GM03348 (cell line): ENCODE data around the gene OR5K3.
"Not testable (repeated sequence)": the region's sequence is repeated elsewhere in the genome, so short reads cannot be mapped to it uniquely, and the experiment has no call there.

ENCODE experiments used
- DNase-seq: peaks from one replicate; pipeline ENCODE4 v3.0.0; 2012; ENCODE audit warnings: low spot score

The OR5K3 gene, protein sequence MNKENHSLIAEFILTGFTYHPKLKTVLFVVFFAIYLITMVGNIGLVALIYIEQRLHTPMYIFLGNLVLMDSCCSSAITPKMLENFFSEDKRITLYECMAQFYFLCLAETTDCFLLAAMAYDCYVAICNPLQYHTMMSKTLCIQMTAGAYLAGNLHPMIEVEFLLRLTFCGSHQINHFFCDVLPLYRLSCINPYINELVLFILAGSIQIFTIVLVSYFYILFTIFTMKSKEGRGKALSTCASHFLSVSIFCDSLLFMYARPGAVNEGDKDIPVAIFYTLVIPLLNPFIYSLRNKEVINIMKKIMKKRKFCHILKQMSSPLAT

GRCh38 chr3:98390366-98390765, at the start of gene OR5K3:
Gene OR5K3, plus strand, starts transcription at chr3:98390666. Its CDS starts 0 bp downstream, at chr3:98390666.
- no peak for DNase-seq

DNA sequence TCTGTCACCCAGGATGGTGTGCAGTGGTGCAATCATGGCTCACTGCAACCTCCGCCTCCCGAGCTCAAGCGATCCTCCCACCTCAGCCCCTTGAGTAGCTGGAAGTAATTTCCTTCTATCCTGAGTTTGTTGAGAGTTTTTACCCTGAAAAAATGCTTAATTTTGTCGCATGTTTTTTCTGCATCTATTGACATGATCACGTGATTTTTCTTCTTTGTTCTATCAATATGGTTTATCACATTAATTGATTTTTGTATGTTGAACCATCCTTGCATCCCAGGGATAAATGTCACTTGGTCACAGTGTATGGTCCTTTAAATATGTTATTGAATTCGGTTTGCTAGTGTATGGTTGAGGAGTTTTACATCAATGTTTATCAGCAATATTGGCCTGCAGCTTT, 48.7 kb upstream of the OR5K3 start:
- no peak for DNase-seq

DNA sequence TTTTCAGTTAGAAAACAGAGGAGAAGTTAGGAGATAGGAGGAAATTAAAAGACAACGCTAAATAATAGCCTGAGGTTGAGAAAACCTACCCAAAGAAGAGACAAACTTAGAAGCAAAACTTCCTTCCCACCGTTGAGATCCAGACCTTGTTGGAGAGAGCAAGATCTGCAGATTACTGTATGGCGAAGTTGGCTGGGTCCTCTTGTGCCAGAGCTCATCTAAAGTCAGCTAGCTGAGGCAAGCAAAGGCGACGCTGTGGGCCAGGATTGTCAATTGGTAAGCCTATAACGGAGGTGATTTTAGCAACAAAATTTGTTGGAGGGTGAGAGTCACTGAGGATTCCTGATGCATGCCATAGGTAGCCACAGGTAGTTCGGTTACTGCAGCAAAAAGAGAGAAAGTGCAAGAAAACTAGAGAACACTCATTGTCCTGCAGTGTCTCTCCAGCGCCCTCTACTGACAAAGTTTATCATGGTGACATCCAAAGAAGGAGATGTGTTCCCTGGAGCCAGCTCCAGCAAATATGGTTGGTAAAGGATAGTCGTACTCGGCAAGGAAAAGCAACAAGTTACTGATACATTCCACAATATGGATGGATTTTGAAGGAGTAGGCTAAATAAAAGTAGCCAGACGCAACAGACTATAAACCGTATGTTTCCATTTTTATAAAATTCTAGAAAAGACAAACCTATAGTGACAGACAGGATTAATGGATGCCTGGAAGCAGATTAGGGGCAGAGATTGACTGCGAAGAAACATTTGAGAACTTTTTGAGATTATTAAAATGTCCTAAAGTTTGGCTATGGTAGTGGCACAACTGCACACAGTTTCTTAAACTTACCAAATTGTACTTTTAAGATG, 46.6 kb upstream of the OR5K3 start:
- peak; percentile 26 for DNase-seq

DNA sequence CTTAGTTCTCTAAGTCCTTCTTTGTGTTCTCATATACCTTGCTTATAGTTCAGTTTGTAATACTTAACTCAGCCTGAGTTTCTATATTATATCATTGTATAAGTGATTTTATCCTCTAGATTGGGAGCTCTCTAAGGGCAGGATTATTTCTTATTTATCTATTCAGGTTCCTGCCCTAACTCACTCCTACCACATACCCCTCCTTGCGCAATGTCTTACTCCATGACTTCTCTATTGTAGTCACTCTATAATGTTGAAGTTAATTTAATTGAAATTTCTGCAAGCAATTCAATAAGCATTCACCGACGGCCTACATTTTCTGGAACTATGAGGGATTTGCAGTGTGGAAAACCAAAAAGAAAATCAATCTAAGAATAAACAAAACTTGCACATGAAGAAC, 40.4 kb upstream of the OR5K3 start:
- DNase-seq: no peak

DNA sequence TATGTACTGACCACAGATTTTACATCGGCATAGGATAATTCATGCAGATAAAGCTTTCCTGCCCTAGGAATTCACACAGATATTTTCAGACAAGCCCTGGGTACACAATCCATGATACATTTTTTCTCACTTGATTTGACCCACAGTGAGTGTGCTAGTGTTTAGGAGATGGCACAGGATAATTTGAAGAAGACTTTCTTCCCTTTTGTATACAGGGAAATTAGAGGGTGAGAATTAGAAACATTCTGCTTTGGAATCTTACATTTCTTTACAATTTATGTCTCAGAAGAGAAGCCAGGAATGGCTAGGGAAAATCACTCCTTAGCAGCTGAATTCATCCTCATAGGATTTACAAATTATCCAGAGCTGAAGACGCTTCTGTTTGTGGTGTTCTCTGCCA, 36.9 kb upstream of the OR5K3 start, which contains the start of gene OR5K4:
OR5K4 (plus strand) TSS at position 301 of the 400 bp plus-strand sequence; CDS start at position 301, 0 bp downstream.
- DNase-seq: no peak

GRCh38 chr3:98359250-98359649, 31.2 kb upstream of the OR5K3 start:
- DNase-seq: no peak

GRCh38 chr3:98359993-98360675, 30.3 kb upstream of the OR5K3 start:
- no peak for DNase-seq

DNA sequence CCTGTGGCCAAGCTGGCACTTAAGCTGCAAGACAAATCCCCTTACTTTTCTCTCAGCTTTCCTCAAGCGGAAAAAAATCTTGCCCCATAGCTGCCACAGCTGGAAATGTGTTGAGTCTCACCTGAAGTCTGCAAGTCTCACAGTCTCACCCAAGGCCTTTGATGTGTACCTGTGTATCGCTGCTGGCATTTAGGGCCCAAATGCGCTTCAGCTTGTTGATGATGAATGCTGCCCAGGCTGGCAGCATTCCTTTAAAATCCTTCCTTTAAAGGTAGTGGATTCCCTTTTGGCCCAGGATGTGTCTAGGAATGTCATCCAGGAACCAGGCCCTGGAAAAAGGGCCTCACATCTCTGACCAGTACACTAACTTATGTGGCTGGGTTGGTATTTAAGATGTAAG, 29.8 kb upstream of the OR5K3 start:
- DNase-seq: no peak

GRCh38 chr3:98361289-98361688, 29.2 kb upstream of the OR5K3 start:
- DNase-seq: no peak

- no peak for DNase-seq
Observed at GRCh38 chr3:98367464-98368246, 22.8 kb upstream of the OR5K3 start.

GRCh38 chr3:98371186-98371585, 19.3 kb upstream of the OR5K3 start:
- no peak for DNase-seq

DNA sequence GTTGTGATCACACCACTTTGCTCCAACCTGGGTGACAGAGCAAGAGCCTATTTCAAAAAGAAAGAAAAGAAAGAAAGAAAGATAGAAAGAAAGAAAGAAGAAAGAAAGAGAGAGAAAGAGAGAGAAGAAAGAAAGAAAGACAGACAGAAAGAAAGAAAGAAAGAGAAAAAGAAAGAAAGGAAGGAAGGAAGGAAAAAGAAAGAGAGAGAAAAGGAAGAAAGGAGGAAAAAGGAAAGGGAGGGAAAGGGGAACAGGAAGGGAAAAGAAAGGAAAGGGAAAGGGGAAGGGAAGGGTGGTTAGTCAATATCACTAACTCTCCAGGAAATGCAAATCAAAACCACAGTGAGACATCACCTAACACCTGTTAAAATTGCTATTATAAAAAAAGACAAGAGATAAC, 18.6 kb upstream of the OR5K3 start:
- DNase-seq: no peak

DNA sequence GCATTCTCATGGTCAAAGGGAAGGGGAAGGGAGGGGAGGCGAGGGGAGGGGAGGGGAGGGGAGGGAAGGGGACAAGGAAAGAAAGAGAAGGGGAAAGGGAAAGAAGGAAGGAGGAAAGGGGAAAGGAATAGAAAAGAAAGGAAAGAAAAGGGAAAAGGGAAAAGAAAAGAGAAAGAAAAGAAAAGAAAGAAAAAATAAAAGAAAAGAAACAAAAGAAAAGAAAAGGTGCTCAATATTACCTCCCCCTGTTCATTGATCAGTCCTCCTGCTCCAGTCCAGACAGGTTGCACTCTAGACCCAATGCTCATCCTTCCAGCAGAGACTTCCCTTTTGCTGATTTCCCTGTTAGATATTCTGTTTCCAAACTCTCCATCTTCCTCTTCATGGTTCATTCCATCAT, 18.0 kb upstream of the OR5K3 start:
- DNase-seq: no peak

GRCh38 chr3:98376631-98377030, 13.8 kb upstream of the OR5K3 start:
- no peak for DNase-seq

GRCh38 chr3:98388147-98388546, 2.3 kb upstream of the OR5K3 start:
- no peak for DNase-seq

- no peak for DNase-seq
Observed at GRCh38 chr3:98395101-98395500, 4.6 kb downstream of the OR5K3 start.

DNA sequence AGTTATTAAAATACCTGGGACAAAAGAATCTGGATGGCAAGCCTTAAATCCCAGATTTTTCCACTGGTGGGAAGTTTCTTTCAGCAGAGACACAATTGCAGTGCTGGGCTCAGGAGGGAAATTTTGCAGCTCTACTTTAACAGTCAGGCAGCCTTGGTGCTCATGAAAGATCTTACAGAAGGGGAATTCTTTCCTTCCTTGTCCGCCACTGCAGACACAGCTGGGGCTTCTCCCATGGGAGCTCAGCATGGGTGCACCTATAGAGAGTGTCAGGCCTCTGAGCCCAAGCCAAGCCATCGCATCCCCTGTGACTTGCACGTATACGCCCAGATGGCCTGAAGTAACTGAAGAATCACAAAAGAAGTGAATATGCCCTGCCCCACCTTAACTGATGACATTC, 6.0 kb downstream of the OR5K3 start:
- not testable (repeated sequence) for DNase-seq

DNA sequence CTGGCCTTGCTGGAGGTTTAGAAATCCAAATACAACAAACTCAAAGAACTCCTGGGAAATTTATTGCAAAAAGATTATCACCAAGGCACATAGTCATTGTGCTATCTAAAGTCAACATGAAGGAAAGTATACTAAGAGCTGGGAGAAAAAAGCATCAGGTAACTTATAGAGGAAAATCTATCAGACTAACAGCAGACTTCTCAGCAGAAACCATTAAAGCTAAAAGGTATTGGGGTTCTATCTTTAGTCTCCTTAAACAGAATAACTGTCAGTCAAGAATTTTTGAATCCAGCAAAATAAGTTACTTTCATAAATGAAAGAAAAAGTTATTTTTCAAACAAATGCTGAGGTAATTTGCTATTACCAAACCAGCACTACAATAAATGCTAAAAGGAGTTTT, 8.0 kb downstream of the OR5K3 start:
- DNase-seq: no peak

DNA sequence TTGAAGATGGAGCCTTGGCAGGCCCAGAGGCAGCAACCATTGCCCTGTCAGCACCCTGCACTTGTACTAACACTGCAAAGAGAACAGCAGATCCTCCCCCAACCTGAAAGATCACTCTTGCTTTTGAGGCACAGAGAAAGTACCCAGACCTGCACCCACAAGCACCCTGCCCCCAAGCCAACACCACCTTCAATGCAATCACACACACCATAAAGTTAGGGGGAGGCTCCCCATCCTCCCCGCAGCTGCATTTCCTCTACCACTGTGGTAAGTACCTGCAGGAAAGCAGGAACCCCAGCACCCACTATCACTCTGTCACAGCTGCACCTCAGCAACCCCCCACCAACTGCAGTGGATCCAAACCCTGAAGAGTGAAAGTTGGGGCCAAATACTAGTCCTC, 12.0 kb downstream of the OR5K3 start:
- no peak for DNase-seq

DNA sequence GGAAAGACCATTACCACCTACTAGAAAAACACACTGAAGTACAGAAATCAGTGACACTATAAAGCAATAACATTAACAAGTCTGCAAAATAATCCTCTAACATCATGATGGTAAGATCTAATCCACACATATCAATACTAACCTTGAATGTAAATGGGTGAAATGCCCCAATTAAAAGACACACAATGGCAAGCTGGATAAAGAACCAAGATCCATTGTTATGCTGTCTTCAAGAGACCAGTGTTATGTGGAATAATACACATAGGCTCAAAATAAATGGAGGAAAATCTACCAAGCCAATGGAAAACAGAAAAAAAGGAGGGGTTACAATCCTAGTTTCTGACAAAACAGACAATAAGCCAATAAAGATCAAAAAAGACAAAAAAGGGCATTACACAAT, 13.5 kb downstream of the OR5K3 start:
- DNase-seq: no peak

- no peak for DNase-seq
Observed at GRCh38 chr3:98406034-98406433, 15.6 kb downstream of the OR5K3 start.

DNA sequence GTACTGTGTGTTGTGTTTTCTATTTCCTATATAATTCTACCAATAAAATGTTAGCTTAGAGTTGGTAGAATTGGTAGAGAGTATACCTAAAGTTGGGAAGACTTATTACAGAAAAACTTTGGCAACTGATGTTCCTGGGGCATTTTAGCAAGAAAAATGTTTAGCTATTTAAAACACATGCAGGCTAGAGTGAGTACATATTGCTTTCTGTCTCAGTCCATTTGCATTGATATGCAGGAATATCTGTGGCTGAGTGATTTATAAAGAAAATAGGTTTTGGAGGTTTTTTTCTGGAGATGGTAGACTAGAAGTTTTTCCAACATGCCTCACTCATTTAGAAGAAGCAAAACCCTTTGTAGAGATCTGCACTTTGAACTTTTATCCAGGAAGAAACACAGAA, 42.1 kb downstream of the OR5K3 start:
- no peak for DNase-seq
